Activated CD8-positive, alpha-beta T cell treated with anti-CD3 and anti-CD28 coated beads for 36 hours (primary cell): Measurements from ENCODE around the gene TOR4A. TPM values are rescaled to one million over a fixed set of nuclear protein-coding genes. Genes with fewer than 3 reads are reported as not detected.

Source experiments
- ATAC-seq: fragments of 200-7000 bp; cut with Tn5 transposase; one replicate; pipeline ENCODE4 v1.10.0; 2021; ENCODE audit warnings: mild to moderate bottlenecking, moderate library complexity
- CTCF ChIA-PET: fragments of 350-600 bp; sonication (Branson Sonifier 250); formaldehyde crosslinking; loops from one replicate; lab custom pipeline; 2021; ENCODE audit warnings: antibody characterized with exemption; lab: Charles Lee
- POLR2A ChIA-PET: fragments of 350-600 bp; sonication (Branson Sonifier 250); formaldehyde crosslinking; loops from one replicate; lab custom pipeline; 2021; ENCODE audit warnings: antibody characterized with exemption; lab: Charles Lee
- DNase-seq: peaks from one replicate; pipeline ENCODE4 v3.0.0-alpha.2; 2020
- H3K27ac Mint-ChIP-seq: one replicate; pipeline ENCODE4 v1.8.0; 2021; ENCODE audit warnings: mild to moderate bottlenecking, mixed read lengths
- H3K27me3 Mint-ChIP-seq: one replicate; pipeline ENCODE4 v1.8.0; 2021; ENCODE audit warnings: mixed read lengths
- H3K36me3 Mint-ChIP-seq: one replicate; pipeline ENCODE4 v1.8.0; 2021; ENCODE audit warnings: low read depth, mixed read lengths
- H3K4me1 Mint-ChIP-seq: one replicate; pipeline ENCODE4 v1.8.0; 2021; ENCODE audit warnings: low read depth, mixed read lengths
- H3K4me3 Mint-ChIP-seq: one replicate; pipeline ENCODE4 v1.8.0; 2021; ENCODE audit warnings: mild to moderate bottlenecking, moderate library complexity, mixed read lengths
- H3K9me3 Mint-ChIP-seq: one replicate; pipeline ENCODE4 v1.8.0; 2021; ENCODE audit warnings: mixed read lengths
- CTCF ChIP-seq: fragments of 200-600 bp; IDR thresholded peaks from one replicate; pipeline ENCODE4 v1.8.0; 2022; ENCODE audit warnings: antibody characterized with exemption, mild to moderate bottlenecking
- intact Hi-C: fragments of 100-400 bp; cut with micrococcal nuclease; formaldehyde crosslinking; loops from one replicate; pipeline ENCODE4 v1.10.0; 2022
- total RNA-seq, 2 experiments: library from RNA; stranded (reverse); gene quantifications; one replicate each; pipeline ENCODE4 v1.2.3, GENCODE V29; 2021

The TOR4A gene
- total RNA-seq, 2 experiments from 2014 or later, result 2.9 to 3.0 TPM

DNA sequence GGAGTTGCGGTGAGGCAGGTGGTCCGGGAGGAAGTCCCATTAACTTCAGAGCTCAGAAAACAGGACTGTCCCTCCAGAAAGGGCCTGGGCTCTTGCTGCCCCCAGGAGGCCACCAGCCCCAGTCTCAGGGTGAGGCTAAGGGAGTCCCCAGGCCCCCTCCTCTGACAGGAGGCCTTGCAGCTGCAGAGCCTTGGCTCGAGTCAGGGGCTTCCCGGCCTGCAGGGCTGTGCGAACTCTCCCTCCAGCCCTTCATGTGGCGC lies 29.7 kb upstream of the TOR4A start:
- Mint-ChIP-seq H3K9me3 (no peaks in the 10 kb centered on the region), H3K27ac (no peak overlapping the region), H3K4me3 (no peak overlapping the region), H3K27me3 (no peaks in the 10 kb centered on the region), H3K36me3 (peaks cover 11% of the 10 kb centered on the region), H3K4me1 (peaks cover 11% of the 10 kb centered on the region)
- ChIA-PET POLR2A (interaction anchor here (0.7 kb wide), 1 partner anchor 9 kb away, joined by 3 read pairs; no protein-coding TSS in a partner anchor), CTCF (interaction anchor here (0.9 kb wide), 1 partner anchor 11 kb away, joined by 3 read pairs; no protein-coding TSS in a partner anchor)
- intact Hi-C loops, result no loop called here
- ATAC-seq (no peak), DNase-seq (no peak)
- TF ChIP-seq CTCF, result no peak

GRCh38 chr9:137250329-137251193 lies 27.0 kb upstream of the TOR4A start:
- Mint-ChIP-seq H3K4me3 (no peak overlapping the region), H3K27me3 (no peaks in the 10 kb centered on the region), H3K4me1 (peaks cover 3% of the 10 kb centered on the region), H3K27ac (no peak overlapping the region), H3K36me3 (no peaks in the 10 kb centered on the region), H3K9me3 (no peaks in the 10 kb centered on the region)
- TF ChIP-seq CTCF, result no peak
- ChIA-PET POLR2A (interaction anchor here (0.6 to 7.2 kb wide), 4 partner anchors 10 to 87 kb away, joined by 3 to 113 read pairs (median 6); partner anchors contain the start of gene TUBB4B), CTCF (no interaction called here)
- ATAC-seq, result no peak
- intact Hi-C loops, result no loop called here
- no peak for DNase-seq

- H3K36me3 Mint-ChIP-seq, result peaks cover under 1% of the 10 kb centered on the region
- peaks cover 4% of the 10 kb centered on the region for H3K4me1 Mint-ChIP-seq
- no peaks in the 10 kb centered on the region for H3K9me3 Mint-ChIP-seq
- POLR2A ChIA-PET, result interaction anchor here (0.6 to 7.2 kb wide), 2 partner anchors 10 to 88 kb away, joined by 3 to 113 read pairs; partner anchors contain the start of gene TUBB4B
- H3K27ac Mint-ChIP-seq, result no peak within 1 kb of the TSS
- H3K27me3 Mint-ChIP-seq, result no peaks in the 10 kb centered on the region
- ATAC-seq, result no peak
- DNase-seq, result no peak
- no peak for TF ChIP-seq CTCF
- CTCF ChIA-PET, result no interaction called here
- intact Hi-C loops, result no loop called here
- no peak within 1 kb of the TSS for H3K4me3 Mint-ChIP-seq
Observed at GRCh38 chr9:137251194-137251461, 26.4 kb upstream of the TOR4A start, which contains the start of gene STPG3. TSS of gene STPG3 (plus strand) at chr9:137251286. CDS start at chr9:137251287, 1 bp downstream.

- intact Hi-C loops, result no loop called here
Observed at GRCh38 chr9:137251490-137252268, 25.8 kb upstream of the TOR4A start.

More at GRCh38 chr9:137251490-137252268, 25.8 kb upstream of the TOR4A start:
- Mint-ChIP-seq H3K36me3 (peaks cover 6% of the 10 kb centered on the region), H3K27ac (no peak overlapping the region), H3K9me3 (no peaks in the 10 kb centered on the region), H3K27me3 (no peaks in the 10 kb centered on the region), H3K4me1 (peaks cover 10% of the 10 kb centered on the region), H3K4me3 (no peak overlapping the region)
- ATAC-seq (no peak), DNase-seq (no peak)
- TF ChIP-seq CTCF, result no peak
- ChIA-PET CTCF (no interaction called here), POLR2A (interaction anchor here (0.6 to 7.2 kb wide), 2 partner anchors 11 to 88 kb away, joined by 3 to 113 read pairs; partner anchors contain the start of gene TUBB4B)
